Measurements from ENCODE around the gene SMARCAL1.

The SMARCAL1 gene

GRCh38 chr2:216388046-216388884 lies 24.0 kb upstream of the SMARCAL1 start:
- Histone ChIP-seq H3K4me2 (ENCODE audit: low read length) (peak overlapping the region; percentile 80), H3K4me1 (ENCODE audit: low read length) (peaks cover 25% of the 10 kb centered on the region), H2AFZ (ENCODE audit: low read depth, low read length) (no peak overlapping the region), H4K20me1 (ENCODE audit: insufficient read depth, low read length) (no peaks in the 10 kb centered on the region), H3K9me3 (ENCODE audit: insufficient read depth, low read length) (no peaks in the 10 kb centered on the region), H3K79me2 (ENCODE audit: low read length) (no peaks in the 10 kb centered on the region), H3K27me3 (ENCODE audit: low read depth, low read length) (no peaks in the 10 kb centered on the region), H3K36me3 (replicated peaks; ENCODE audit: low read depth, low read length) (no peaks in the 10 kb centered on the region), H3K4me3 (ENCODE audit: low read length) (peak overlapping the region; percentile 40; the same call in 1 of the 2 replicates), H3K9ac (ENCODE audit: low read length) (no peak overlapping the region), H3K27ac (ENCODE audit: low read length) (peak overlapping the region; percentile 48)
- TF ChIP-seq EZH2phosphoT487 (IDR thresholded peaks at IDR 0.05; ENCODE audit: low read depth) = no peak
- TF ChIP-seq CTCF (IDR thresholded peaks at IDR 0.05; ENCODE audit: low read depth, low read length) = no peak

GRCh38 chr2:216389570-216389969 lies 22.7 kb upstream of the SMARCAL1 start:
- Histone ChIP-seq H3K9ac (ENCODE audit: low read length) (no peak overlapping the region), H2AFZ (ENCODE audit: low read depth, low read length) (no peak overlapping the region), H3K4me3 (ENCODE audit: low read length) (no peak overlapping the region), H3K27ac (ENCODE audit: low read length) (no peak overlapping the region), H3K4me2 (ENCODE audit: low read length) (peak overlapping the region; percentile 4; the same call in 1 of the 2 replicates), H3K36me3 (replicated peaks; ENCODE audit: low read depth, low read length) (no peaks in the 10 kb centered on the region), H3K79me2 (ENCODE audit: low read length) (no peaks in the 10 kb centered on the region), H3K27me3 (ENCODE audit: low read depth, low read length) (no peaks in the 10 kb centered on the region), H3K9me3 (ENCODE audit: insufficient read depth, low read length) (no peaks in the 10 kb centered on the region), H3K4me1 (ENCODE audit: low read length) (peaks cover 25% of the 10 kb centered on the region), H4K20me1 (ENCODE audit: insufficient read depth, low read length) (no peaks in the 10 kb centered on the region)
- no peak for TF ChIP-seq CTCF (IDR thresholded peaks at IDR 0.05; ENCODE audit: low read depth, low read length)
- no peak for TF ChIP-seq EZH2phosphoT487 (IDR thresholded peaks at IDR 0.05; ENCODE audit: low read depth)

- Histone ChIP-seq H2AFZ (ENCODE audit: low read depth, low read length) (no peak overlapping the region), H3K9ac (ENCODE audit: low read length) (no peak overlapping the region), H3K27ac (ENCODE audit: low read length) (no peak overlapping the region), H3K36me3 (replicated peaks; ENCODE audit: low read depth, low read length) (no peaks in the 10 kb centered on the region), H3K4me2 (ENCODE audit: low read length) (no peak overlapping the region), H3K9me3 (ENCODE audit: insufficient read depth, low read length) (no peaks in the 10 kb centered on the region), H3K4me1 (ENCODE audit: low read length) (peaks cover 25% of the 10 kb centered on the region), H4K20me1 (ENCODE audit: insufficient read depth, low read length) (no peaks in the 10 kb centered on the region), H3K79me2 (ENCODE audit: low read length) (no peaks in the 10 kb centered on the region), H3K27me3 (ENCODE audit: low read depth, low read length) (no peaks in the 10 kb centered on the region), H3K4me3 (ENCODE audit: low read length) (no peak overlapping the region)
- TF ChIP-seq EZH2phosphoT487 (IDR thresholded peaks at IDR 0.05; ENCODE audit: low read depth) (no peak), CTCF (IDR thresholded peaks at IDR 0.05; ENCODE audit: low read depth, low read length) (no peak)
These were observed 20.9 kb upstream of the SMARCAL1 start for GRCh38 chr2:216391401-216391800.

GRCh38 chr2:216392018-216392562 lies 20.2 kb upstream of the SMARCAL1 start:
- no peak overlapping the region for H3K9ac ChIP-seq (ENCODE audit: low read length)
- H3K27ac ChIP-seq (ENCODE audit: low read length) = no peak overlapping the region
- no peaks in the 10 kb centered on the region for H3K27me3 ChIP-seq (ENCODE audit: low read depth, low read length)
- H3K79me2 ChIP-seq (ENCODE audit: low read length) = no peaks in the 10 kb centered on the region
- no peaks in the 10 kb centered on the region for H4K20me1 ChIP-seq (ENCODE audit: insufficient read depth, low read length)
- TF ChIP-seq EZH2phosphoT487 (IDR thresholded peaks at IDR 0.05; ENCODE audit: low read depth) (no peak), CTCF (IDR thresholded peaks at IDR 0.05; ENCODE audit: low read depth, low read length) (no peak)
- no peak overlapping the region for H3K4me2 ChIP-seq (ENCODE audit: low read length)
- H3K4me3 ChIP-seq (ENCODE audit: low read length) = no peak overlapping the region
- H2AFZ ChIP-seq (ENCODE audit: low read depth, low read length) = no peak overlapping the region
- no peaks in the 10 kb centered on the region for H3K9me3 ChIP-seq (ENCODE audit: insufficient read depth, low read length)
- no peaks in the 10 kb centered on the region for H3K36me3 ChIP-seq (replicated peaks; ENCODE audit: low read depth, low read length)
- H3K4me1 ChIP-seq (ENCODE audit: low read length) = peaks cover 25% of the 10 kb centered on the region
